Measurements from ENCODE around the gene GADL1. TPM values are rescaled to one million over a fixed set of nuclear protein-coding genes. Genes with fewer than 3 reads are reported as not detected.

The GADL1 gene
- total RNA-seq, 2 experiments from 2014 or later, result not detected

- DNase-seq, result no peak
- no peak overlapping the region for H3K4me3 Mint-ChIP-seq
- H3K4me1 Mint-ChIP-seq, result peaks cover 6% of the 10 kb centered on the region
- no peaks in the 10 kb centered on the region for H3K9me3 Mint-ChIP-seq
- no peak overlapping the region for H3K27ac Mint-ChIP-seq
- H3K36me3 Mint-ChIP-seq, result no peaks in the 10 kb centered on the region
- H3K27me3 Mint-ChIP-seq, result peaks cover 9% of the 10 kb centered on the region
Observed at GRCh38 chr3:30768046-30768445, 126.4 kb downstream of the GADL1 start.

GRCh38 chr3:30766522-30766921 lies 127.9 kb downstream of the GADL1 start:
- Mint-ChIP-seq H3K4me3 (no peak overlapping the region), H3K9me3 (no peaks in the 10 kb centered on the region), H3K36me3 (no peaks in the 10 kb centered on the region), H3K4me1 (peaks cover 6% of the 10 kb centered on the region), H3K27ac (no peak overlapping the region), H3K27me3 (peaks cover 9% of the 10 kb centered on the region)
- DNase-seq, result no peak

- Mint-ChIP-seq H3K36me3 (no peaks in the 10 kb centered on the region), H3K27ac (no peak overlapping the region), H3K4me3 (no peak overlapping the region), H3K27me3 (peaks cover 9% of the 10 kb centered on the region), H3K4me1 (peaks cover 6% of the 10 kb centered on the region), H3K9me3 (no peaks in the 10 kb centered on the region)
- DNase-seq, result no peak
Observed at GRCh38 chr3:30764891-30765290, 129.6 kb downstream of the GADL1 start.

GRCh38 chr3:30764281-30764680 lies 130.2 kb downstream of the GADL1 start:
- peaks cover 6% of the 10 kb centered on the region for H3K4me1 Mint-ChIP-seq
- no peaks in the 10 kb centered on the region for H3K36me3 Mint-ChIP-seq
- H3K9me3 Mint-ChIP-seq, result no peaks in the 10 kb centered on the region
- DNase-seq, result no peak
- no peak overlapping the region for H3K4me3 Mint-ChIP-seq
- peaks cover 9% of the 10 kb centered on the region for H3K27me3 Mint-ChIP-seq
- no peak overlapping the region for H3K27ac Mint-ChIP-seq

- Mint-ChIP-seq H3K4me1 (no peaks in the 10 kb centered on the region), H3K4me3 (no peak overlapping the region), H3K27me3 (no peaks in the 10 kb centered on the region), H3K9me3 (no peaks in the 10 kb centered on the region), H3K36me3 (no peaks in the 10 kb centered on the region), H3K27ac (no peak overlapping the region)
- no peak for DNase-seq
Observed at GRCh38 chr3:30761374-30761773, 133.1 kb downstream of the GADL1 start.

GRCh38 chr3:30760737-30761136 lies 133.7 kb downstream of the GADL1 start:
- no peaks in the 10 kb centered on the region for H3K9me3 Mint-ChIP-seq
- no peaks in the 10 kb centered on the region for H3K36me3 Mint-ChIP-seq
- H3K27ac Mint-ChIP-seq, result no peak overlapping the region
- H3K4me1 Mint-ChIP-seq, result no peaks in the 10 kb centered on the region
- no peak for DNase-seq
- H3K4me3 Mint-ChIP-seq, result no peak overlapping the region
- H3K27me3 Mint-ChIP-seq, result no peaks in the 10 kb centered on the region

- Mint-ChIP-seq H3K27ac (no peak overlapping the region), H3K4me1 (peaks cover 3% of the 10 kb centered on the region), H3K9me3 (no peaks in the 10 kb centered on the region), H3K27me3 (no peaks in the 10 kb centered on the region), H3K36me3 (no peaks in the 10 kb centered on the region), H3K4me3 (no peak overlapping the region)
- DNase-seq, result no peak
Observed at GRCh38 chr3:30760040-30760695, 134.3 kb downstream of the GADL1 start.

GRCh38 chr3:30756218-30756617 lies 138.2 kb downstream of the GADL1 start:
- no peak for DNase-seq
- no peaks in the 10 kb centered on the region for H3K9me3 Mint-ChIP-seq
- no peaks in the 10 kb centered on the region for H3K36me3 Mint-ChIP-seq
- peaks cover 17% of the 10 kb centered on the region for H3K4me1 Mint-ChIP-seq
- no peaks in the 10 kb centered on the region for H3K27me3 Mint-ChIP-seq
- H3K27ac Mint-ChIP-seq, result no peak overlapping the region
- H3K4me3 Mint-ChIP-seq, result no peak overlapping the region

- no peak for DNase-seq
- Mint-ChIP-seq H3K36me3 (no peaks in the 10 kb centered on the region), H3K9me3 (no peaks in the 10 kb centered on the region), H3K27ac (no peak overlapping the region), H3K27me3 (no peaks in the 10 kb centered on the region), H3K4me3 (no peak overlapping the region), H3K4me1 (peaks cover 34% of the 10 kb centered on the region)
Observed at GRCh38 chr3:30754426-30754825, 140.0 kb downstream of the GADL1 start.

- Mint-ChIP-seq H3K4me3 (no peak overlapping the region), H3K27ac (no peak overlapping the region), H3K4me1 (peaks cover 40% of the 10 kb centered on the region), H3K27me3 (no peaks in the 10 kb centered on the region), H3K36me3 (no peaks in the 10 kb centered on the region), H3K9me3 (no peaks in the 10 kb centered on the region)
- no peak for DNase-seq
Observed at GRCh38 chr3:30753766-30754165, 140.7 kb downstream of the GADL1 start.

GRCh38 chr3:30752970-30753369 lies 141.5 kb downstream of the GADL1 start:
- no peaks in the 10 kb centered on the region for H3K9me3 Mint-ChIP-seq
- DNase-seq, result no peak
- H3K36me3 Mint-ChIP-seq, result no peaks in the 10 kb centered on the region
- no peak overlapping the region for H3K4me3 Mint-ChIP-seq
- peaks cover 46% of the 10 kb centered on the region for H3K4me1 Mint-ChIP-seq
- H3K27ac Mint-ChIP-seq, result no peak overlapping the region
- H3K27me3 Mint-ChIP-seq, result no peaks in the 10 kb centered on the region

- Mint-ChIP-seq H3K27ac (no peak overlapping the region), H3K4me1 (peaks cover 50% of the 10 kb centered on the region), H3K9me3 (no peaks in the 10 kb centered on the region), H3K36me3 (no peaks in the 10 kb centered on the region), H3K4me3 (no peak overlapping the region), H3K27me3 (no peaks in the 10 kb centered on the region)
- DNase-seq, result no peak
Observed at GRCh38 chr3:30752491-30752890, 142.0 kb downstream of the GADL1 start.

GRCh38 chr3:30751610-30752299 lies 142.7 kb downstream of the GADL1 start:
- Mint-ChIP-seq H3K9me3 (no peaks in the 10 kb centered on the region), H3K4me1 (peaks cover 55% of the 10 kb centered on the region), H3K27ac (peak overlapping the region; percentile 54), H3K4me3 (peak overlapping the region; percentile 10), H3K36me3 (no peaks in the 10 kb centered on the region), H3K27me3 (no peaks in the 10 kb centered on the region)
- DNase-seq, result peak; percentile 70

GRCh38 chr3:30750967-30751366 lies 143.5 kb downstream of the GADL1 start:
- H3K36me3 Mint-ChIP-seq, result no peaks in the 10 kb centered on the region
- no peak overlapping the region for H3K27ac Mint-ChIP-seq
- H3K4me3 Mint-ChIP-seq, result no peak overlapping the region
- peaks cover 57% of the 10 kb centered on the region for H3K4me1 Mint-ChIP-seq
- H3K27me3 Mint-ChIP-seq, result no peaks in the 10 kb centered on the region
- DNase-seq, result no peak
- no peaks in the 10 kb centered on the region for H3K9me3 Mint-ChIP-seq

- H3K27ac Mint-ChIP-seq, result peak overlapping the region; percentile 80
- H3K9me3 Mint-ChIP-seq, result no peaks in the 10 kb centered on the region
- DNase-seq, result no peak
- H3K4me3 Mint-ChIP-seq, result no peak overlapping the region
- no peaks in the 10 kb centered on the region for H3K27me3 Mint-ChIP-seq
- no peaks in the 10 kb centered on the region for H3K36me3 Mint-ChIP-seq
- peaks cover 57% of the 10 kb centered on the region for H3K4me1 Mint-ChIP-seq
Observed at GRCh38 chr3:30749230-30749629, 145.2 kb downstream of the GADL1 start.

GRCh38 chr3:30747771-30748281 lies 146.6 kb downstream of the GADL1 start:
- Mint-ChIP-seq H3K9me3 (no peaks in the 10 kb centered on the region), H3K27me3 (no peaks in the 10 kb centered on the region), H3K4me3 (no peak overlapping the region), H3K4me1 (peaks cover 69% of the 10 kb centered on the region), H3K36me3 (no peaks in the 10 kb centered on the region), H3K27ac (no peak overlapping the region)
- no peak for DNase-seq
